ENCODE data around the gene MAPK1IP1L.

MAPK1IP1L gene

DNA sequence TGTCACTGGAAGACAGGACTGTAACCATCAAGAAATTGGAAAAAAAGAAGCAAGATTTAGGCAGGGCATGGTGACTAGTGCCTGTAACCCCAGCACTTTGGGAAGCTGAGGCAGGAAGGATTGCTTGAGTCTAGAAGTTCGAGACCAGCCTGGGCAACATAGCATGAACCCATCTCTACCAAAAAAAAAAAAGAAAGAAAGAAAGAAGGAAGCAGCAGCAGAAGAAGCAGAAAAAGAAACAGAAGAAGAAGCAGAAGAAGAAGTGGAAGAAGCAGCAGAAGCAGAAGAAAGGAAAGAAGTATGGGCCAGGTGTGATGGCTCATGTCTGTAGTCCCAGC, 47.1 kb downstream of the MAPK1IP1L start:
- DNase-seq, result no peak

GRCh38 chr14:55099756-55100155, 48.3 kb downstream of the MAPK1IP1L start:
- no peak for DNase-seq

DNA sequence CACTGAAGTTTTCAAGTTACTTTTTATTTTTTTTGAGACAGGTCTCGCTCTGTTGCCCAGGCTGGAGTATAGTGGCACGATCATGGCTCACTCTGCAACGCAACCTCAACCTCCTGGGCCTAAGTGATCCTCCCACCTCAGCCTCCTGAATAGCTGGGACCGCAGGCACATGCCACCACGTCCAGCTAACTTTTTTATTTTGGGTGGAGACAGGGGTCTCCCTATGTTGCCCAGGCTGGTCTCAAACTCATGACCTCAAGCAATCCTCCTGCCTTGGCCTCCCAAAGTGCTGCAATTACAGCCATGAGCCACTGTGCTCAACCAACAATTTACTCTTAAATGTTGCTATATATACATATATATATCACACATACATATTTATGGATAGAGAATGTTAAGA, 50.3 kb downstream of the MAPK1IP1L start:
- no peak for DNase-seq

DNA sequence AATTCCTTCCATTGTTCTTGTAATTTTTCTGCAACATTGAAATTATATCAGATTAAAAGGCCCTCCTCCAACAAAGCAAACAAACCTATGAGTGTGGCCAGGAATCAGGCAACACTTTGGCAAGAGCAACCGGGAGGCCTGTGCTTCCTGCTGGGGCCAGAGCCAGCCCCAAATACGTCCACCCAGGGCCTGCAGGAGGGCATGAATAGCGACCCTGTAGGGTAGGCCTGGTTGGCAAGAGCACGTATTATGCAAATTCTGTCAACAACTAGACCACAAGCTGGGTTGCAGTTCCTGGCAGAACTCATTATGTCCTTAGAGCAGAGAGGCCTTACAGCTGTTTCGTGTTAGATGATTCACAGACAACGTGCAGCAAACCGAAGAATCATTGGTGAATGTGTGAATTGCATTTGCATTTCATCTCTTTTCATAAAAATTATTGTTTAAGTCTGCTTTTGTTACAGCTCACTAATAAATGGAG, 50.7 kb downstream of the MAPK1IP1L start:
- peak; percentile 77 to 78 for DNase-seq

DNA sequence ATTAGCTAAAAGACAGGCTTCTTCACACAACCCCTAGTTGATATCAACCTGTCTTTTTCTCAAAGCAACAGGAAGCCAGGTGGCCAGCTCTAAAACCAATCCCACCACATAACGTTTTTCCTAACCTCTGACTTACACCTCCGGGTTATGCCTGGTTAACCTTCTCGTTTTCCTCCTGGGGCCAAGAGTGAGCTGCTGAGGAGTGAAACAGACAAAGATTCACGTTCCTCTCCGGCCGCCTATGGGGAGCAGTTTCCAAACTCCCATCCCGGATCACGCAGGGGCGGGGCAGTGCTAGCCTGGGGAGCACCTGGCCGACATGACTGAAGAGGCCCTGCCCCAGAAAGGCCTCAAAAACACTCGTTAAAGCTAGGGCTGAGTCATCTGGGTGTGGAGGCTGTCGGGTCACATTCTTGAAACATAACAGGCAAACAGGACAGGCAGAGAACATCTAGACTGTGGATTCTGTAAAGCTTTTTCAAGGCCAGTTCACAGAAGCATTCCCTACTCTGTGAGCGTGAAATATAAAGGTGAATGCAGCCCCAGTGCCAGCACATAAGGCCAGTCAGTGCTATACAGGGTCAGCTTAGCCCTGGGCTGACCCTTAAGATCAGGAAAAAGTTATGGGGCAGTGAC, 51.7 kb downstream of the MAPK1IP1L start:
- no peak for DNase-seq

DNA sequence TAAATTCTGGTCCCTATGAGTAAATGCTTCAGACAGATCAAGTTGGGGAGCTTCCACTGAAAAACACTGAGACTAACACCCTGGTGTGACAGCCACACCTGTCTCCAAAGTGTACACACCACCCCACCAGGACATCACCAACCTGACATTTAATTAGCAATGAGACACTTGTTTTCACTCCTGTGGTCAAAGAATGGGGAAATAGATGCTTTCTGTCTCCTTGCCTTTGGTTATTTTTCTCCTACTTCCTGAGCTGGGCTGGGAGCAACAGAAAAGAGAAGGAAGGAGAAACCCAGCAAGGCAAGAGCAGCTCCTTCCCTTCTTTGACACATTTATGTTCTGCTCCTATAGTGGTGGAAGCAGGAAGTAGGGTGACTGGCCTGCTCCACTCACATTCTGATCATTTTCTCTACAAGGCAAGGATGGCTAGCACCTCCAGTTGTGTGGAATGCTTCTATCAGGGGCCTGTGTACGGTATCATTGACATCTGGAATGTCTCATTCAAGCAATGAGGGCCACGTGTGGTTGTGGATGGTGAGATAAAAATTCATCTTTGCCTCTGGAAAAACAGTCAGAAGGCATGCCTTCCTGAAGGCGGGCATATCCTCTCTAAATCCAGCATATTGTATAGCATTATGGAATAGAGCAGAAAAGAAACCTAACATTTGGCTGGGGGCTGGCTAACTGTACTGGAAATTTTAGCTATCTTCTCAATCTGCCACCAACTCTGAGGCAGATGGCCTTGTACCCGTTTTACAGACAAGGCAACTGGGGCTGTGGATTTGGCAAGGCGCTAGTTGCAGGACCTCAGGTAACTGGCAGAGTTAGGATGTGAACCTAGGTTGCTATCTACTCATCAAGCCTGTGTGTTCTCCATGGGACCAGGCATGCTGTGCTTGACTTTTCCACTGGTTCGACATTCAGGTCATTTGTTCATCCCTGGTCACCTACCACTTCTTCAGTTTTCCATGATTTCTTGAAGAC, 52.8 kb downstream of the MAPK1IP1L start:
- peak; percentile 83 to 84 for DNase-seq

DNA sequence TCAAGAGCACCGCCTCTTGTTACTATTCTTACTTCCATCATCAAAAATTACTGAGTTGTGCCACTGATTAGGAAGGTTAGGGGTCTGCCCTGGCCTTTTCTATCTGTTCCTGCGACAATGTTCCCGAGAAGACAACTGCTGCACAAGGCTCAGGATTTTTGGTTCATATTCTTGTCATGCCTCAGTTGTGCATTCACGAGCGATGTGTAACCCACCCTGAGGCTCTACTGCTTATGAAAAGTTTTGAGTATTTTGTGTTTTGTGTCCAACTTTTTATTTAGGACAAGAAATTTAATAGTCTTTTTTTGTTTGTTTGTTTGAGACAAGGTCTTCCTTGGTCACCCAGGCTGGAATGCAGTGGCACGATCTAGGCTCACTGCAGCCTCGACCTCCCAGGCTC, 54.5 kb downstream of the MAPK1IP1L start:
- no peak for DNase-seq

DNA sequence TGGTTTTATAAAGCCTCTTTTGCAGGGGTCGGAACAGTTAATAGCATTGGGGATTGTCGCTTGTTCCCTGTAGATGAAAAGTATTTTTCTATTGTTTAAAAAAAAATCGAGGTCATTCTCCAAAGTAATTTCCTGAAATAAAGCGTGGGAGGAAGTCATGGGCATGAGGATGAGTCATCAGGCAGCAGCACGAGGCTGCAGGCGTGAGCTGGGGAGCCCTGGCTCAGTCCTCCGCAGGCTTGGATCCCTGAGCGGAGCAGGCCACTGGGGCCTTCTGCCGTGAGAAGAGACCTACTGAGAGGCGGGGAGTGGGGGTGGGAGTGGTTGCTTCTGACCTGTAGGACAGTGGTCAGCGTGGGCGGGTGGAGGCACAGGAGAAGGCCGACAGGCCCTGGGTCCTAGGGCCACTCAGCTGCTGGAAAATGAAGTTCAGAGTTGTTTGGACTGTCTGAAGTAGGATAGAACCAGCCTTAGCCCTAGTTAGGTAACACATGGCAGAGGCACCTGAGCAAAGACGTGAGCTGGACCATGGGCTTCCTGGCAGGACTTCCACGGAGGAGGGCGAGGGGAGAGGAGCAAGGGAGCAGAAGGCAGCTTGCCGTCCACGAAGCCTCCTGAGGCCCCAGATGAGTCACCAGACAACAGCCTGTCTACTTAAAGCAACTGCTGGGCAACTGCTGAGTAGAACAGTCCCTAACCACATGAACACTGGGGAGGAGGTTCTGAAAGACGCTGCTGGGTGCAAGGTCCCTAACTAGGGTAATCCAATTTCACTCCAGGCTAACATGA, 56.5 kb downstream of the MAPK1IP1L start:
- DNase-seq, result peak; percentile 61 to 72

DNA sequence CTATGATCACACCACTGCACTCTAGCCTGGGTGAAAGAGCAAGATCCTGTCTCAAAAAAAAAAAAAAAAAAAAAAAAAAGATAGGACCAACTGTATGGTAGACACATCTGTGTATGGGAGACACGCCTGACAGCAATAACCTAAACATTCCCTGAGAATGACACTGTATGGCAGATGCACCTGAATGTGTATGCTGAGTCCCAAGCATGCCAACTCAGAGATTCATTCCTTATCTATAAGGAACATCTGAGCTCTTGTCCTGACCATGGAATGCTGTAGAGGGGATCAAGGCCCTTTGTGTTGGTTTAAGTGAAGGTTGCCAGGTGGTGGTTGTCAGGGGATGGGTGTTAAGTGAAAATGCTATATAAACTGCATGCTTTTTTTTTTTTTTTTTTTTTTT, 58.4 kb downstream of the MAPK1IP1L start:
- no peak for DNase-seq

- DNase-seq, result no peak
Measured at GRCh38 chr14:55111122-55111708, 59.8 kb downstream of the MAPK1IP1L start.

- DNase-seq, result no peak
Measured at GRCh38 chr14:55114720-55115119, 63.3 kb downstream of the MAPK1IP1L start.

DNA sequence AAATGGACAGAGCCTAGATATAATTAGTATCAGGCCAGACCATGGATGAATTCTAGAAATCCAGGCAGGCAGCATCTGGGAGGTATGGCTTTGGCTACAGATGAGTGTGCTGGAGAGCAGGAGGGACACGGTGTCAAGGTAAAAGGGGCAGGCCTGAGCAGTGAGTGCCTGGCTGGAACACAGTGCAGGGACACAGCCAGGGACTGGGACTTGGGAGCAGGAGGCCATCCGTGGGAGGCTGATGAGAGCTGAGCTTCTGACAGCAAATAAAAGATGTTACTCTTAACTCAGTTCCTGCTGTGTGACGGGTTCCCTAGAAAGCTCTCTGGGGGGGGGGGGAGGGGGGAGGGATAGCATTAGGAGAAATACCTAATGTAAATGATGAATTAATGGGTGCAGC, 64.0 kb downstream of the MAPK1IP1L start:
- DNase-seq, result no peak

GRCh38 chr14:55115861-55116245, 64.4 kb downstream of the MAPK1IP1L start:
- DNase-seq, result no peak

DNA sequence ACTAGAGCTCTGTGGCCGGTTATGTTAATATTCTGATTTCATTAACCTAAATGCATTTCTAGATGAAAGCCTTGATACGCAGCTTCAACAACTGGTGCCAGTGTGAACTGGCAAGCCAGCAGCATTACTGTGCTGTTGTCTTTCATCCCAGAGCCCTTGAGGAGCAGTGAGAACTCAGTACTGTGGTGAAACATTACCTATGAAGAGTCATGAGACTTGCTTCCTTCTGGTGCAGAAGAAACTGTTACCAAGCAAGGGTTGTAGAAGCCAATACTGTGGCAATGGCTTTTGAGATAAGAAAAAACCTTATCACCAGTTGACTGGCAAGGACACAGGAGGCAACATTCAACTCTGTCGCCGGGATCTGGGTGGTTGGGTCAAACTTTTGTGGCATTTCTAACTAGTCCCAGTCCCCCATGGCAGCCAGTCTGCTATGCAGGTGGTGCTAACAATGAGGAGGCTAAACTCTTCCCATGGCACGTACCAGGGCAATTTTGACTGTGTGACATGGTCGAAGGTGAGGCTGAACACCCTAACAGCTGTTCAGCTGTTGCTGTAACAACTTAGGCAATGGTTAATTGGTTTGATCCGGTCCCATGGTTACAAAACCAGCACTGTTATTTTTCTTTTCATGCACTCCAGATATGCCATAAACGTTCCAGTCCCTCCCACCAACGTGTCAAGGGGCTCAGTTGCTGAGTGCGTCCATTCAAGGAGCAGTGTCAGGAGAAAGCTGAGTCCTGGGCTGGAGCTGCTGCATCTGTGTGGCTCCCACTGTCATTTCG, 65.0 kb downstream of the MAPK1IP1L start:
- no peak for DNase-seq

DNA sequence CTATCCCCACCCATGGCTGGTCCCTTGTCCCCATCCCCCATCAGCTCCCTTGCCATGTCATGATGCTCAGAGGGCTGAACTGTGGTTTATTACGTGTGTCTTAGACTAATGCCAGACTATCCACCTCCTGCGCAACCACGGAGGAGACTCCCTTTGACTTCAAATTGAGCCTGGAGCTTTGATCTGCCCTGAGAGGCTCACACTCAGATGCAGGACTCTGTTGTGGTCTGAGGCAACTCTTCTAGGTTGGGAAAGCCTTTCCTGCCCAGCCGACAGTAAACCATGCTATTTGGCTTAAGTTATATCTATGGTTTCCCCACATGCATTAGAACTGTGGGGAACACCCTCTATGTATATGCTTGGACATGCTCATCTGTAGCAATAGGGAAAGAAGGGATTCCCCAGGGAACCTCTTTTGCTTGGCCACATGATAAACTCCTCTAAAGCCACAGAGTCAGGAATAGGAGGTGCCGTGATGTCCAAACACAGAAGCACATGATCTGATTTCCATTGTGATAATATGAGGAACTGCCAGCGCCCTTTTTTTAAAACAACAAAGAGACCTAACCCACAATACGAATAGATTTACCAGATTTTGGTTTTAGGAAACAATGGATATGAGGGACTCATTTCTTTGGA, 66.5 kb downstream of the MAPK1IP1L start:
- no peak for DNase-seq

DNA sequence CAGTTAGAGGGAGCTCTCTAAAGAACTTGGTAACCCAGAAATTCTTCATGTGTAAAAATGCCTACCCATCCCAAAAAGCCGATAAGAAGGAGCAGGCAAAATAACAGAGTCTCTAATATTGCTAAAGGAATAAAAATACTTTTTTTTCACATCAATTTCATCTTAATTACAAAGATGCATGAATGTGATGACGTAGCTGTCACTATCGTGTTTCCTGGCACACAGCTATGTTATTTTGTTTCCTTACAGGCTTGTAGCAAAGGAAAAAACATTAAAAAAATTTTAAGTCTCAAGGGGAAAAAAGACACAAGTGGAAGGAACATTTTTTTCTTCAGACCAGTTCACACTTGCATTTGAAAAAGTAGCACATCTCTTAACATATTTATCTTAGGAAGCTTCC, 67.3 kb downstream of the MAPK1IP1L start:
- no peak for DNase-seq
